ENCODE results near the gene FBXO39.

GRCh38 chr17:6800422-6801027, 24.5 kb downstream of the FBXO39 start:
- TF ChIP-seq POLR2AphosphoS5 (IDR thresholded peaks at IDR 0.05) (no peak), POLR2A (IDR thresholded peaks at IDR 0.05) (no peak), CTCF (IDR thresholded peaks at IDR 0.05) (no peak), EP300 (IDR thresholded peaks at IDR 0.05) (no peak)
